Thyroid gland (tissue), 4 donors: Measurements from ENCODE around the gene GDPD3. TPM values are rescaled to one million over a fixed set of nuclear protein-coding genes. Genes with fewer than 3 reads are reported as not detected.

Experiments used
- DNase-seq, 2 donors: peaks; one replicate each; pipeline ENCODE4 v3.0.0-alpha.2; 2019
- H3K27ac ChIP-seq, 3 donors: fragments of 200-600 bp; sonication (generic); 1 replicate in 2 of 3; 2 replicates in 1 of 3; pipeline ENCODE4 v1.5.1; 2016 to 2019; ENCODE audit warnings: mild to moderate bottlenecking in 1 of 3, moderate library complexity in 1 of 3
- H3K27me3 ChIP-seq: fragments of 200-600 bp; sonication (generic); one replicate; pipeline ENCODE4 v1.5.1; 2019
- H3K36me3 ChIP-seq, 2 donors: fragments of 200-600 bp; sonication (generic); one replicate each; pipeline ENCODE4 v1.5.1; 2016 to 2019
- H3K4me1 ChIP-seq, 2 donors: fragments of 200-600 bp; sonication (generic); one replicate each; pipeline ENCODE4 v1.5.1; 2017 to 2019
- H3K4me3 ChIP-seq, 3 donors: fragments of 200-600 bp; sonication (generic); replicated peaks in 1 of 3; 1 replicate in 2 of 3; 2 replicates in 1 of 3; pipeline ENCODE4 v1.5.1; 2016; ENCODE audit warnings: mild to moderate bottlenecking in 1 of 3
- H3K9me3 ChIP-seq: fragments of 200-600 bp; sonication (generic); one replicate; pipeline ENCODE4 v1.5.1; 2017
- POLR2A ChIP-seq, 2 donors: fragments of 450-650 bp; IDR thresholded peaks; one replicate each; pipeline ENCODE4 v1.6.1; 2017; ENCODE audit warnings: antibody characterized with exemption in 2 of 2, mild to moderate bottlenecking in 2 of 2, moderate library complexity in 1 of 2
- WGBS, 2 donors: methylation state at CpG; one replicate each; pipeline ENCODE4 v1.1.5; 2017; 5-methylcytosine and 5-hydroxymethylcytosine counted together
- intact Hi-C: fragments of 100-400 bp; cut with DNase I; formaldehyde crosslinking; loops from one replicate; pipeline ENCODE4 v1.15.1; 2023
- total RNA-seq, 4 donors: library from RNA; depleted of rRNA; stranded (reverse); fragments of >200 nt; gene quantifications; one replicate each; pipeline ENCODE4 v1.2.3, GENCODE V29; 2016
- TF ChIP-seq, protein P1 (sequence below), 6 experiments: fragments of 200-600 bp in 3 of 6; fragments of 450-650 bp in 3 of 6; sonication (generic) in 3 of 6; IDR thresholded peaks; one replicate each; pipeline ENCODE4 v1.5.1; 2016 to 2019; ENCODE audit warnings: antibody characterized with exemption in 6 of 6, mild to moderate bottlenecking in 2 of 6, inconsistent platforms in 1 of 6, moderate library complexity in 1 of 6

The GDPD3 gene
- total RNA-seq, 4 donors from 2014 or later, result 0.68 to 1.6 (median 1.2) TPM; not detected in 1

DNA sequence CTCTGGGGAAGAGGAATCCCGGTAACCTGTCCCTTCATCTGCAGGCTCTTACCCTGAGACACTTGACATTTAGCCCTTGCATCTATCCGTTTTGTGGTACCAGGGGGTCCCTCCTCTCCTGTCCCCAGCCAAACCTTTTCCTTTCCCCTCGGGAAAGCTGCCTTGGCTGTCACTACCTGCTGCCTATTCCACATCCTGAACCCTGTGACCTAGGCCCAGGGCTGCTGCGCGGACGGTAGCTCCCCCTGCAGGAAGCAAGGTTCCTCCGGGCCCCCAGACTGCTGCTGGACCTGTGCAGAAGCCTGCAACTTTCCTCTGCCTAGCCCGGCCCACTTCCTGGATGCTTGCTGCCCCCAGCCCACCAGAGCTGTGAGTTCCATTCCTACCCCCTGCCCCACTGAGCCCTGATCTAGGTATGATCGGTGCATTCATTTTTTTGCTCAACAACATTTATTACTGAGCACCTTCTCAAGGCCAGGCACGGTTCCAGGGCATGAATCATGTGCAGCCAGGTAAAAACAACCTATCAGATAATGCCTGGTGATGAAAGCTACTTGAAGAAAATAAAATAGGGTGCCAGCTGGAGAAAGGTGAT is 58.3 kb downstream of the GDPD3 start:
- peaks cover 15 to 29% of the 10 kb centered on the region in 2 donors for H3K4me1 ChIP-seq
- TF ChIP-seq, protein P1, sequence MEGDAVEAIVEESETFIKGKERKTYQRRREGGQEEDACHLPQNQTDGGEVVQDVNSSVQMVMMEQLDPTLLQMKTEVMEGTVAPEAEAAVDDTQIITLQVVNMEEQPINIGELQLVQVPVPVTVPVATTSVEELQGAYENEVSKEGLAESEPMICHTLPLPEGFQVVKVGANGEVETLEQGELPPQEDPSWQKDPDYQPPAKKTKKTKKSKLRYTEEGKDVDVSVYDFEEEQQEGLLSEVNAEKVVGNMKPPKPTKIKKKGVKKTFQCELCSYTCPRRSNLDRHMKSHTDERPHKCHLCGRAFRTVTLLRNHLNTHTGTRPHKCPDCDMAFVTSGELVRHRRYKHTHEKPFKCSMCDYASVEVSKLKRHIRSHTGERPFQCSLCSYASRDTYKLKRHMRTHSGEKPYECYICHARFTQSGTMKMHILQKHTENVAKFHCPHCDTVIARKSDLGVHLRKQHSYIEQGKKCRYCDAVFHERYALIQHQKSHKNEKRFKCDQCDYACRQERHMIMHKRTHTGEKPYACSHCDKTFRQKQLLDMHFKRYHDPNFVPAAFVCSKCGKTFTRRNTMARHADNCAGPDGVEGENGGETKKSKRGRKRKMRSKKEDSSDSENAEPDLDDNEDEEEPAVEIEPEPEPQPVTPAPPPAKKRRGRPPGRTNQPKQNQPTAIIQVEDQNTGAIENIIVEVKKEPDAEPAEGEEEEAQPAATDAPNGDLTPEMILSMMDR (IDR thresholded peaks at IDR 0.05), result peak in 5 of 6 experiments; percentile 10 to 36 (median 16)
- no peak for TF ChIP-seq POLR2A (IDR thresholded peaks at IDR 0.05)
- H3K36me3 ChIP-seq, result no peaks in the 10 kb centered on the region
- no peaks in the 10 kb centered on the region for H3K27me3 ChIP-seq
- no peak overlapping the region for H3K4me3 ChIP-seq
- WGBS, 2 donors, result 33 to 46% methylated on average over 6 to 10 of the region's 10 CpGs
- H3K9me3 ChIP-seq, result no peaks in the 10 kb centered on the region
- DNase-seq, result peak; percentile 80 to 84
- intact Hi-C loops, result no loop called here
- no peak overlapping the region for H3K27ac ChIP-seq

Other genes starting within 250 kb of the GDPD3 start
- 1 to 10 TPM in 2 of 4 donors, under 1 TPM in 2; 0.33 to 1.5 (median 0.79) TPM for gene SEZ6L2, start 214.0 kb downstream of the GDPD3 start, total RNA-seq
- not detected for gene ASPHD1, start 213.0 kb downstream of the GDPD3 start, total RNA-seq
- gene KCTD13, start 187.3 kb downstream of the GDPD3 start, total RNA-seq, result 10 to 100 TPM in 3 of 4 donors, 1 to 10 TPM in 1; 9.8 to 27.5 (median 15.5) TPM
- 100 to 1,000 TPM in 3 of 4 donors, 10 to 100 TPM in 1; 93.2 to 140 (median 135) TPM for gene TMEM219, start 151.5 kb downstream of the GDPD3 start, total RNA-seq
- gene TAOK2, start 139.7 kb downstream of the GDPD3 start, total RNA-seq, result 10 to 100 TPM; 48.8 to 62.6 (median 55.2) TPM
- gene HIRIP3, start 117.9 kb downstream of the GDPD3 start, total RNA-seq, result 10 to 100 TPM; 10.7 to 23.1 (median 18.4) TPM
- gene INO80E, start 117.3 kb downstream of the GDPD3 start, total RNA-seq, result 100 to 1,000 TPM in 3 of 4 donors, 10 to 100 TPM in 1; 45.9 to 165 (median 142) TPM
- 1 to 10 TPM in 1 of 4 donors, under 1 TPM in 2, not detected in 1; 0.22 to 1.2 (median 0.94) TPM for gene DOC2A, start 102.5 kb downstream of the GDPD3 start, total RNA-seq
- not detected for gene C16orf92, start 90.3 kb downstream of the GDPD3 start, total RNA-seq
- under 1 TPM in 2 of 4 donors, not detected in 2; 0.54 to 0.79 TPM for gene TLCD3B, start 82.3 kb downstream of the GDPD3 start, total RNA-seq
- 1,000 to 10,000 TPM in 3 of 4 donors, 100 to 1,000 TPM in 1; 752 to 2,025 (median 1,174) TPM for gene ALDOA, start 47.8 kb downstream of the GDPD3 start, total RNA-seq
- 10 to 100 TPM; 43.6 to 59.9 (median 50.8) TPM for gene PPP4C, start 37.5 kb downstream of the GDPD3 start, total RNA-seq
- gene TBX6, start 21.6 kb downstream of the GDPD3 start, total RNA-seq, result 1 to 10 TPM; 1.6 to 3.3 (median 2.4) TPM
- 100 to 1,000 TPM in 1 of 4 donors, 10 to 100 TPM in 3; 32.4 to 372 (median 68.0) TPM for gene YPEL3, start 17.3 kb downstream of the GDPD3 start, total RNA-seq
- gene MAPK3, start 9.7 kb upstream of the GDPD3 start, total RNA-seq, result 10 to 100 TPM; 31.5 to 90.6 (median 51.5) TPM
- 10 to 100 TPM in 3 of 4 donors, 1 to 10 TPM in 1; 7.3 to 14.8 (median 11.2) TPM for gene CORO1A, start 70.1 kb upstream of the GDPD3 start, total RNA-seq
- gene BOLA2B, start 80.1 kb upstream of the GDPD3 start, total RNA-seq, result 100 to 1,000 TPM in 2 of 4 donors, 1 to 10 TPM in 2; 2.1 to 150 (median 67.4) TPM
- gene SLX1A, start 80.3 kb upstream of the GDPD3 start, total RNA-seq, result 10 to 100 TPM; 26.2 to 73.3 (median 63.7) TPM
- gene SULT1A3, start 85.7 kb upstream of the GDPD3 start, total RNA-seq, result 10 to 100 TPM in 2 of 4 donors, 1 to 10 TPM in 2; 8.9 to 13.8 (median 9.8) TPM
- 1 to 10 TPM; 2.1 to 3.0 (median 2.3) TPM for gene NPIPB13, start 134.9 kb upstream of the GDPD3 start, total RNA-seq
- gene CD2BP2, start 241.8 kb upstream of the GDPD3 start, total RNA-seq, result 10 to 100 TPM; 39.1 to 68.5 (median 56.1) TPM